ENCODE results near the gene CCDC192.
A peak's percentile ranks its signal among the peaks of the same experiment; 100 is the strongest.
"Not testable (repeated sequence)": the region's sequence is repeated elsewhere in the genome, so short reads cannot be mapped to it uniquely, and the experiment has no call there.

The CCDC192 gene

GRCh38 chr5:127762412-127762811 lies 59.2 kb downstream of the CCDC192 start:
- DNase-seq (ENCODE audit: low read depth in 2 of 2): no peak

- no peak for DNase-seq (ENCODE audit: low read depth in 2 of 2)
Observed at GRCh38 chr5:127766676-127767335, 63.6 kb downstream of the CCDC192 start.

- no peak for DNase-seq (ENCODE audit: low read depth in 2 of 2)
Observed at GRCh38 chr5:127769386-127769785, 66.2 kb downstream of the CCDC192 start.

GRCh38 chr5:127770272-127770671 lies 67.1 kb downstream of the CCDC192 start:
- DNase-seq (ENCODE audit: low read depth in 2 of 2): no peak

- DNase-seq (ENCODE audit: low read depth in 2 of 2): no peak
Observed at GRCh38 chr5:127772531-127772930, 69.3 kb downstream of the CCDC192 start.

GRCh38 chr5:127774221-127774620 lies 71.0 kb downstream of the CCDC192 start:
- DNase-seq (ENCODE audit: low read depth in 2 of 2): no peak

GRCh38 chr5:127776477-127776876 lies 73.3 kb downstream of the CCDC192 start:
- no peak for DNase-seq (ENCODE audit: low read depth in 2 of 2)

- no peak for DNase-seq (ENCODE audit: low read depth in 2 of 2)
Observed at GRCh38 chr5:127777957-127778356, 74.8 kb downstream of the CCDC192 start.

GRCh38 chr5:127782450-127782849 lies 79.3 kb downstream of the CCDC192 start:
- not testable (repeated sequence) for DNase-seq (ENCODE audit: low read depth in 2 of 2)

GRCh38 chr5:127785098-127785927 lies 82.1 kb downstream of the CCDC192 start:
- peak; percentile 5 to 15 for DNase-seq (ENCODE audit: low read depth in 2 of 2)

- DNase-seq (ENCODE audit: low read depth in 2 of 2): no peak
Observed at GRCh38 chr5:127791439-127791838, 88.2 kb downstream of the CCDC192 start.

GRCh38 chr5:127791908-127792307 lies 88.7 kb downstream of the CCDC192 start:
- DNase-seq (ENCODE audit: low read depth in 2 of 2): not testable (repeated sequence)

- DNase-seq (ENCODE audit: low read depth in 2 of 2): no peak
Observed at GRCh38 chr5:127793052-127793451, 89.9 kb downstream of the CCDC192 start.

GRCh38 chr5:127793879-127794278 lies 90.7 kb downstream of the CCDC192 start:
- no peak for DNase-seq (ENCODE audit: low read depth in 2 of 2)

GRCh38 chr5:127796211-127796610 lies 93.0 kb downstream of the CCDC192 start:
- no peak for DNase-seq (ENCODE audit: low read depth in 2 of 2)

GRCh38 chr5:127799293-127799905 lies 96.2 kb downstream of the CCDC192 start:
- no peak for DNase-seq (ENCODE audit: low read depth in 2 of 2)

- no peak for DNase-seq (ENCODE audit: low read depth in 2 of 2)
Observed at GRCh38 chr5:127801751-127802476, 98.7 kb downstream of the CCDC192 start.

- no peak for DNase-seq (ENCODE audit: low read depth in 2 of 2)
Observed at GRCh38 chr5:127802477-127802865, 99.3 kb downstream of the CCDC192 start.

- DNase-seq (ENCODE audit: low read depth in 2 of 2): no peak
Observed at GRCh38 chr5:127804886-127805426, 101.8 kb downstream of the CCDC192 start.

GRCh38 chr5:127805448-127805847 lies 102.3 kb downstream of the CCDC192 start:
- DNase-seq (ENCODE audit: low read depth in 2 of 2): no peak

- no peak for DNase-seq (ENCODE audit: low read depth in 2 of 2)
Observed at GRCh38 chr5:127806776-127807175, 103.6 kb downstream of the CCDC192 start.

GRCh38 chr5:127809533-127809932 lies 106.3 kb downstream of the CCDC192 start:
- no peak for DNase-seq (ENCODE audit: low read depth in 2 of 2)

All from stimulated activated CD8-positive, alpha-beta memory T cell treated with anti-CD3 and anti-CD28 coated beads, Interleukin-15, amount 100 ng/mL, for 48 hours (primary cell).